IPS DF 4.7 (cell line): ENCODE measurements around the gene JPH4.
A peak's percentile ranks its signal among the peaks of the same experiment; 100 is the strongest.
"Not testable (repeated sequence)": the region's sequence is repeated elsewhere in the genome, so short reads cannot be mapped to it uniquely, and the experiment has no call there.

Experiments
- DNase-seq: peaks from one replicate; pipeline ENCODE4 v3.0.0-alpha.2; 2013; ENCODE audit warnings: low spot score; ENCODE audit errors: extremely low read depth

Gene JPH4

GRCh38 chr14:23609001-23609400 lies 30.4 kb upstream of the JPH4 start:
- DNase-seq = no peak

GRCh38 chr14:23608454-23608853 lies 29.9 kb upstream of the JPH4 start:
- no peak for DNase-seq

DNA sequence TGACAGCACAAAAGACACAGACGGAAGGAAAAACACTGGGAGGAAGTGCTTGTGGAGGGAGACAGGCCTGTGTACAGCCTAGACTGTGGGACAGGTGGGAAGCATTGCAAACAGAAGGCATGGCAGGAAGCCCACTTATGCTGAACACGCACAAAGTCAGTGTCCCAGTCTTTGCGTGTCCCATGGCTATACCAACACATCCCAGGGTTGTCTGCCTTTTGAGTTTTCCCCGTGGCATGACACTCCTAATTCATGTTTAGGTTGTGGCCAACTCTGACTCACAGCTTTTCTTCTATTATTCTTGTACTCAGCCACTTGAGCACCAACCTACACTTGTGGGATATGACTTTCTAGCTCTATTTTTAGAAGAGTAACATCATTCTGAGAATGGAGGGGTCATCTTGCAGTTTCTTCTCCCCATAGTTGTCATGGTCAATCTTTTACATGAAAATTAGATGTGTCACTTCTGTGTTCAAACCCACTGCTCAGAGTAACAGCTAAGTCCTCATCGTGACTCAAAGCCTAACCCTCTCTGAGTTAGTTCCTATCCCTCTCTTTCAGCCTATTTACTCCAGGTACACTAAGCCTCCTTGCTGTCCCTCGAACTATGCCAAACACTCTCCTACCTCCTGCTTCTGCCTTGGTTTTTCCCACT lies 27.5 kb upstream of the JPH4 start:
- no peak for DNase-seq

- DNase-seq = no peak
Observed at GRCh38 chr14:23604675-23605170, 26.1 kb upstream of the JPH4 start.

DNA sequence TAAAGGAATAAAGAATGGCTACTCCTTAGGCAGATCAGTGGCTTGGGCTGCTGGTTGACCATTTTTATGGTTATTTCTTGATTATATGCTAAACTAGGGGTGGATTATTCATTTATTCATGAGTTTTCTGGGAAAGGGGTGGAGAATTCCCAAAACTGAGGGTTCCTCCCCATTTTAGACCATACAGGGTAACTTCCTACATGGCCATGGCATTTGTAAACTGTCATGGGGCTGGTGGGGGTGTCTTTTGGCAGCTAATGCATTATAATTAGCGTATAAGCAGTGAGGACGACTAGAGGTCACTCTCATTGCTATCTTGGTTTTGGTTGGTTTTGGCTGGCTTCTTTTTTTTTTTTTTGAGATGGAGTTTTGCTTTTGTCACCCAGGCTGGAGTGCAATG lies 25.6 kb upstream of the JPH4 start:
- DNase-seq = no peak

DNA sequence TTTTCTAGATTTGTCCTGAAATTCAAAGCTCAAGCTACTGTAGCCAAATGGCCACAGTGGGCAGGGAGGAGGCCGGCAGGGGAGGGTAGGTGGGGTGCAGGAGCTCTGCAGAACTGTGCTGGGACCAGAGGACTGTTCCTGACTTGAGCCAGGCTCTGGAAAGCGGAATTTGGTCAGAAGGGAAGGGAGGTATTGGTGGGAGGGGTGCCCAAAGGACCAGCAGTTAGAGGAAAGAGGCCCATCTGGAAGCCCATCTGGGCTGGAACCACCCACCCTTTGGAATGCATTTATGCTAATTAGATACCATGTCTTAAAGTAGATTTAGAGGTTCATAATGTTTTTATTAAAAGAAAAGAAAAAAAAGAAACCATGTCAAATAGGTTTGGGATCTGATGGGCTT lies 24.5 kb upstream of the JPH4 start:
- no peak for DNase-seq

GRCh38 chr14:23602181-23603095 lies 23.8 kb upstream of the JPH4 start:
- DNase-seq = no peak

DNA sequence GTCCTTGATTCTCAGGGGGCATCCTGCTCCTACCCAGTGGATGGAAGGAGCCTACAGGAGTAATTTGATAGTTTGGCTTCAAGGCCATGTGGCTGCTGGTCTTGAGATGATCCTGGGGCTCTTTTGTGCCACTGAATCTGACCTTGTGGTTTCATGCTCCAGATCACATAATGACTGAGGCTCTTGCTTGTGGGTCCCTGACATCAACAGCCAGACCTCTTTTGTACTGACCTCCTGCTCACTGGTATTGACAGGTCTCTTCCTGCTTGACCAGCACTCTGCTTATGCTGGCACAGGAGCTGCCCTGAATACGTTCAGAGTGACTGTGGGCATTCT lies 23.2 kb upstream of the JPH4 start:
- no peak for DNase-seq

- DNase-seq = no peak
Observed at GRCh38 chr14:23601424-23601823, 22.8 kb upstream of the JPH4 start.

DNA sequence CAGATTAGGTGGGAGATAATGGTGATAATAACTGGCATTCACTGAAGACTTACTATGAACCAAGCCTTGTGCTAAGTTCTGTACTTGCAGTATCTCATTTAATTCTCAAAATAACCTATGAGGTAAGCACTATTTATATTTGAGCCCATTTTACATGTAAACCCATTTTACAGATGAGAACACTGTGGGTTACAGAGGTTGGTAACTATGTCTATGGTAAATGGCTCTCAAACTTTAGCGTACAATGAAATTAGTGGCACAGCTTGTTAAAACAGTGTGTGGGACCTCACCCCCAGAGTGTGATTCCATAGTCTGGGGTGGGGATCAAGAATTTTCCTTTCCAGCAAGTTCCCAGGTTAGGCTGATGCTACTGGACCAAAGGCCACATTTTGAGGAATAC lies 22.2 kb upstream of the JPH4 start:
- no peak for DNase-seq

GRCh38 chr14:23600322-23600707 lies 21.7 kb upstream of the JPH4 start:
- DNase-seq = no peak

DNA sequence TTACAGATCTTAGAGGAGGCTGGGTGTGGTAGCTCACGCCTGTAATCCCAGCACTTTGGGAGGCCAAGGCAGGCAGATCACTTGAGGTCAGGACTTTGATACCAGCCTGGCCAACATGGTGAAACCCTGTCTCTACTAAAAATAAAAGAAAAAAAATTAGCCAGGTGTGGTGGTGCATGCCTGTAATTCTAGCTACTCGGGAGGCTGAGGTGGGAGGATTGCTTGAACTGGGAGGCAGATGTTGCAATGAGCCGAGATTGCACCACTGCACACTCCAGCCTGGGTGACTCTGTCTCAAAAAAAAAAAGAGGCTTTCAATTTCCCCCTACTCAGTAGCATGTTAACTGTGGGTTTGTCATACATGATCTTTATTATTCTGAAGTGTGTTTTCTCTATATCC lies 15.6 kb upstream of the JPH4 start:
- not testable (repeated sequence) for DNase-seq

- DNase-seq = no peak
Observed at GRCh38 chr14:23590198-23590597, 11.6 kb upstream of the JPH4 start.

DNA sequence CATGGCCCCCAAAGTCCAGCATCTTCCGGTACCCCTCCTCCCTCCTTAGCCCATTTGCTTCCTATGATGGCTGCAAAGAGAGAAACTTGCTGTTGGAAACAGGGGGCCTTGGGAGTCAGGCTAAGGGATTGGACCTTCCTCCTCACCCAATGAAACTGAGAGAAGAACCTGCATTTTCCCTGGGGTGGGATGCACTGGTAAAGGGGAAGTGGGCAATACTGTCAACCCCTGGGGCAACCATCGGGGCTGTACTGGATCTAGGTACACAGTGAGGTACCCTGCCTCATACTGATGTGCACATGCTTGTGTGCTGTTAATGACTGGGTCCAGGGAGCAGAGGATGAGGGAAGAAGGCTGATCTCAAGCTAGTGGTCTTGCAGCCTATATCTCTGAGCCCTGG lies 11.0 kb upstream of the JPH4 start:
- DNase-seq = no peak

DNA sequence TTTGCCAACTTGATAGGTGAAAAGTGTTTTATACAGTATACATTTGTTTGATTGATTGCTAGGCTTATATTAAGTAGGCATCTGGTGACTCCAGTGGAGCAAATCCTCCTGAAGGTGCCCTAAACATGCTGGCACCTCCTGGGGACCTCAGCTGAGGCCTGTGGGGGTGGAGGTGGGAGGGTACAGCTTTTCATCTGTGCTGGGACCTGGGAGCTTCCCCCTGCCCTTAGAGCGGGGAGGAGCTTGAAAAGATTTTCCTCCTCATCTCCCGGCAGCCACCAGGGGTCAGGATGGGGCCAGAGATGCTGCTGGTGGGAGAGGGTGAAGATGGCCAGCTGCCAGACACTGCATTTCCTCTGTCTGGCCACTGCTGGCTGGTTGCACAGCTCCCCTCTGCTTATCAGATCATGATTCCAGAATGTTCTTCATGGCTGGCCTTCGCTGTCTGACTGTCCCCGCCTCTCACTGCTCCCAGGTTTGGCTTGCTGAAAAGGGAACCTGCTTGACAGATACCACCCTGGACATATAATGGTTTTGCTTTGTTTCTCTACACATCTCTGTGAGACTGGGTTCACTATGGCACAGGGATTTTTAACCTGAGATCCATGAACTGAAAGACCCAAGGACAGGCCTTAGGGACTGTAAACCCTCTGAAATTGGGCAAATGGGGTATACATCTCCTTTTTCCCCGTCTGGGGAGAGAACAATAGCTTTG lies 10.5 kb upstream of the JPH4 start:
- DNase-seq = peak; percentile 71

GRCh38 chr14:23584527-23585203 lies 6.1 kb upstream of the JPH4 start:
- not testable (repeated sequence) for DNase-seq

DNA sequence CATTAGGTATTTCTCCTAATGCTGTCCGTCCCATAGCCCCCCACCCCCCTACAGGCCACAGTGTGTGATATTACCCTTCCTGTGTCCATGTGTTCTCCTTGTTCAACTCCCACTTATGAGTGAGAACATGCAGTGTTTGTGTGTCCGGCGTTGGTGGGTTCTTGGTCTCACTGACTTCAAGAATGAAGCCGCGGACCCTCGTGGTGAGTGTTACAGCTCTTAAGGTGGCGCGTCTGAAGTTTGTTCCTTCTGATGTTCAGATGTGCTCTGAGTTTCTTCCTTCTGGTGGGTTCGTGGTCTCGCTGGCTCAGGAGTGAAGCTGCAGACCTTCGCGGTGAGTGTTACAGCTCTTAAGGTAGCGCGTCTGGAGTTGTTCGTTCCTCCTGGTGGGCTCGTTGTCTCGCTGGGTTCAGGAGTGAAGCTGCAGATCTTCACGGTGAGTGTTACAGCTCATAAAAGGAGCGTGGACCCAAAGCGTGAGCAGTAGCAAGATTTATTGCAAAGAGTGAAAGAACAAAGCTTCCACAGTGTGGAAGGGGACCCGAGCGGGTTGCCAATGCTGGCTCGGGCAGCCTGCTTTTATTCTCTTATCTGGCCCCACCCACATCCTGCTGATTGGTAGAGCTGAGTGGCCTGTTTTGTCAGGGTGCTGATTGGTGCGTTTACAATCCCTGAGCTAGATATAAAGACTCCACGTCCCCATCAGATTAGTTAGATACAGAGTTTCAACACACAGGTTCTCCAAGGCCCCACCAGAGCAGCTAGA lies 5.4 kb upstream of the JPH4 start:
- not testable (repeated sequence) for DNase-seq

DNA sequence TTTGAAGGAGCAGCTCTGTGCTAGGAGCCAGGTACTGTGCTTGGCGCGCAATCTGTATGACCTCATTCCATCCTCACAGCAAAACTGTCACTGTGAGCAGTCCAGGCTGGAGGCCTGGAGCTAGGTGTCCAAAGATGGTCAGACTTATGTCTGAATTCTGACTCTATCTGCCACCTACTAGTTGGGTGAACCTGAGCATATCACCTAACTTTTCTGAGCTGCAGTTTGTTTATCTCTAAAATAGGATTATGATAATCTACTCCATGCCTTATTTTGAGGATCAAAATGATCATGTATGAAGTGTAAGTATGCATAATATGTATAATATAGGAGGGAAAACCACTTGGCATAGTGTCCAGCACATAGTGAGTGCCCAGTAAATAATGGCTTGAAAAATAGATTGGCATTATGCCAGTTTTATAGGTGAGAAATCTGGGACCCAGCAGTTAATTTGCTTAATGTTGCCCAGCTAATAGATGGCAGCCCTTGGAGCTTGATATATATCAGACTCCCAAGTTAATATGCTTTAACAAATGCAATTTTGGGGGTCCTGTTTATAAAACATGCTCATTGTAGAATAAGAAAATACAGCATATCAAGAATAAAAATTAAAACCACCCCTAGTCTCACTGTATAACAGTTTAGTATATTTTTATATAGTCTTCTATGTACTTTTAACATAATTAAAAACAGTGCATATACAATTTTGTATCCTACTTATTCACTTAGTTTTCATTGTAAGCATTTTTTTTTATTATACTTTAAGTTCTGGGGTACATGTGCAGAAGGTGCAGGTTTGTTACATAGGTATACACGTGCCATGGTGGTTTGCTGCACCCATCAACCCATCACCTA lies 4.5 kb upstream of the JPH4 start:
- no peak for DNase-seq

- DNase-seq = no peak
Observed at GRCh38 chr14:23580948-23581281, 2.3 kb upstream of the JPH4 start.
